ENCODE measurements around the gene HS2ST1.

DNA sequence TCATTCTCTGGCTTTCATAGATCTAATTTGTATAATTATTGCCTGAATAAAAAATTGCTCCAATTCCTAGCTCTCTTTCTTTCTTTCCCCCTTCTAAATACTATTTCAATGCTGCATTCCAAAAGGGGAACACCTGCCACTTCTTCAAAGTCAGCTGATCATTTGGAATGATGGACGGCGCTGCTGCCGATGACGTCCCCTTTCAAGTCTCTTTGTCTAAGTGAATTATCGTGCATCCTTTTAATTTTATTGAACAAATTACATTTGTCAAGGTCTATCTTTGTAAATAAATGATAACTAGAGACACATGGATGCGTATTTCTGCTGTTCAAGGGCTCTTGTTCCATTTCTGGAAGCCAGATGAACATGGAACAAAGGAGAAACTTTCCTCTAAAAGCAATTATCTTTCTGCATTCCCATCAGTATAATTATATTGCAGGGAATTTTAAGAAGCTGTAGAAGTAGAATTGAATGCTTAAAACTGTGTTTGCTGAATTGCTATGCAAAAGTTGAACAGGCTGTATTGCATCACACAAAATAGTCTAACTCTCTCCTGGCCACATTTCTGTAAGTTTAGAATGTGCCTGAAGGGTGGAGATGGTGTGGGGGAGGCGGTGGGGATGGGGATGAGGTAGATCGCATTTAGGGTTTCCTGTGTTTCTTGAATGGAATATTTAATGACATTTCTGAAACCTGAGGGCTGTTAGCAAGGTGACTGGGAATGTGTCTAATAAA, 222.3 kb downstream of the HS2ST1 start:
- no peak for TF ChIP-seq EZH2phosphoT487 (IDR thresholded peaks at IDR 0.05; ENCODE audit: insufficient read depth, low read depth)
- no peak for TF ChIP-seq EZH2 (IDR thresholded peaks at IDR 0.05; ENCODE audit: insufficient read depth, poor library complexity, severe bottlenecking)

Measured in GM23248 (cell line).